HEK293 (cell line): ENCODE measurements around the gene RPTN.

Source experiments
- CTCF ChIA-PET: fragments of 350-600 bp; formaldehyde crosslinking; extraction: SDS; loops from one replicate; lab custom pipeline; 2021; ENCODE audit warnings: antibody characterized with exemption; lab: Yijun Ruan, JAX
- POLR2A ChIA-PET: fragments of 300-600 bp; formaldehyde crosslinking; extraction: SDS; loops from one replicate; lab custom pipeline; 2020; ENCODE audit warnings: antibody characterized with exemption, inconsistent platforms; lab: Yijun Ruan, JAX
- H3K27ac ChIP-seq: fragments of 200-500 bp; sonication (Bioruptor generic); 2 replicates; pipeline ENCODE4 v1.5.1; 2014; ENCODE audit warnings: low read depth, low read length, control low read depth, inconsistent platforms; ENCODE audit errors: extremely low read depth
- H3K36me3 ChIP-seq, 2 experiments: fragments of 200-500 bp in 1 of 2; sonication (Bioruptor generic) in 1 of 2; 1 replicate in 1 of 2; 2 replicates in 1 of 2; pipeline ENCODE4 v1.5.1; 2014 to 2017; ENCODE audit warnings: inconsistent platforms in 2 of 2, low read length in 2 of 2; ENCODE audit not compliant: control insufficient read depth in 2 of 2, insufficient read depth in 1 of 2
- H3K4me1 ChIP-seq: fragments of 200-500 bp; sonication (Bioruptor generic); 2 replicates; pipeline ENCODE4 v1.5.1; 2014; ENCODE audit warnings: mild to moderate bottlenecking, low read length, inconsistent platforms; ENCODE audit not compliant: control insufficient read depth, insufficient read depth
- H3K4me3 ChIP-seq: 2 replicates; pipeline ENCODE4 v1.5.1; 2011; ENCODE audit warnings: low read depth, mild to moderate bottlenecking, control low read depth, low read length, moderate library complexity
- H3K9me3 ChIP-seq: fragments of 200-500 bp; sonication (Bioruptor generic); 2 replicates; pipeline ENCODE4 v1.5.1; 2014; ENCODE audit warnings: low read depth, low read length, inconsistent platforms; ENCODE audit not compliant: control insufficient read depth, insufficient read depth
- HOXC10 ChIP-seq: sonication (generic); formaldehyde crosslinking; IDR thresholded peaks from 2 replicates; pipeline ENCODE4 v1.8.1; 2023; ENCODE audit warnings: mild to moderate bottlenecking, missing genetic modification reagents
- KLF1 ChIP-seq: fragments of 450-650 bp; formaldehyde crosslinking; IDR thresholded peaks from 2 replicates; pipeline ENCODE4 v1.5.1; 2016; ENCODE audit warnings: missing biosample characterization, missing genetic modification characterization
- KLF10 ChIP-seq: fragments of 450-650 bp; IDR thresholded peaks from 2 replicates; pipeline ENCODE4 v1.5.1; 2018; ENCODE audit warnings: missing biosample characterization, mild to moderate bottlenecking, missing genetic modification characterization
- RBAK ChIP-seq: fragments of 450-650 bp; formaldehyde crosslinking; IDR thresholded peaks from 2 replicates; pipeline ENCODE4 v1.5.1; 2016; ENCODE audit warnings: missing biosample characterization, missing genetic modification characterization
- SETDB1 ChIP-seq: IDR thresholded peaks from one replicate; pipeline ENCODE4 v1.6.1; 2017; ENCODE audit warnings: mild to moderate bottlenecking, low read length, moderate library complexity, mixed read lengths; ENCODE audit not compliant: insufficient read length
- ZBTB7A ChIP-seq: fragments of 450-650 bp; formaldehyde crosslinking; IDR thresholded peaks from 2 replicates; pipeline ENCODE4 v1.5.1; 2016; ENCODE audit warnings: low read depth, missing biosample characterization, missing genetic modification characterization
- ZEB2 ChIP-seq: fragments of 450-650 bp; formaldehyde crosslinking; IDR thresholded peaks from 2 replicates; pipeline ENCODE4 v1.5.1; 2016; ENCODE audit warnings: missing biosample characterization, missing genetic modification characterization
- ZFP3 ChIP-seq: fragments of 450-650 bp; formaldehyde crosslinking; IDR thresholded peaks from 2 replicates; pipeline ENCODE4 v1.5.1; 2016; ENCODE audit warnings: low read depth, missing biosample characterization, missing genetic modification characterization
- ZFP37 ChIP-seq: fragments of 450-650 bp; formaldehyde crosslinking; IDR thresholded peaks from 2 replicates; pipeline ENCODE4 v1.5.1; 2016; ENCODE audit warnings: missing biosample characterization, missing genetic modification characterization
- ZNF10 ChIP-seq: fragments of 450-650 bp; formaldehyde crosslinking; IDR thresholded peaks from 2 replicates; pipeline ENCODE4 v1.5.1; 2017; ENCODE audit warnings: missing biosample characterization, missing genetic modification characterization
- ZNF146 ChIP-seq: fragments of 450-650 bp; formaldehyde crosslinking; IDR thresholded peaks from 2 replicates; pipeline ENCODE4 v1.5.1; 2016; ENCODE audit warnings: missing biosample characterization, missing genetic modification characterization
- ZNF175 ChIP-seq: fragments of 450-650 bp; formaldehyde crosslinking; IDR thresholded peaks from 2 replicates; pipeline ENCODE4 v1.5.1; 2016; ENCODE audit warnings: missing biosample characterization, missing genetic modification characterization
- ZNF184 ChIP-seq: fragments of 450-650 bp; IDR thresholded peaks from 2 replicates; pipeline ENCODE4 v1.5.1; 2018; ENCODE audit warnings: missing biosample characterization, mild to moderate bottlenecking, missing genetic modification characterization
- ZNF23 ChIP-seq: fragments of 450-650 bp; formaldehyde crosslinking; IDR thresholded peaks from 2 replicates; pipeline ENCODE4 v1.5.1; 2016; ENCODE audit warnings: missing biosample characterization, missing genetic modification characterization, borderline replicate concordance
- ZNF302 ChIP-seq: fragments of 450-650 bp; formaldehyde crosslinking; IDR thresholded peaks from 2 replicates; pipeline ENCODE4 v1.5.1; 2016; ENCODE audit warnings: missing biosample characterization, missing genetic modification characterization, low read depth
- ZNF362 ChIP-seq: fragments of 450-650 bp; formaldehyde crosslinking; IDR thresholded peaks from 2 replicates; pipeline ENCODE4 v1.5.1; 2016; ENCODE audit warnings: missing biosample characterization, missing genetic modification characterization
- ZNF416 ChIP-seq: fragments of 450-650 bp; formaldehyde crosslinking; IDR thresholded peaks from 2 replicates; pipeline ENCODE4 v1.5.1; 2016; ENCODE audit warnings: missing biosample characterization, missing genetic modification characterization
- ZNF629 ChIP-seq: fragments of 450-650 bp; formaldehyde crosslinking; IDR thresholded peaks from 2 replicates; pipeline ENCODE4 v1.5.1; 2017; ENCODE audit warnings: missing biosample characterization, missing genetic modification characterization
- ZNF785 ChIP-seq: fragments of 450-650 bp; formaldehyde crosslinking; IDR thresholded peaks from 2 replicates; pipeline ENCODE4 v1.5.1; 2016; ENCODE audit warnings: missing biosample characterization, missing genetic modification characterization
- ZNF837 ChIP-seq: fragments of 450-650 bp; formaldehyde crosslinking; IDR thresholded peaks from 2 replicates; pipeline ENCODE4 v1.5.1; 2016; ENCODE audit warnings: missing biosample characterization, missing genetic modification characterization
- ZSCAN23 ChIP-seq: fragments of 450-650 bp; formaldehyde crosslinking; IDR thresholded peaks from 2 replicates; pipeline ENCODE4 v1.5.1; 2016; ENCODE audit warnings: missing biosample characterization, missing genetic modification characterization
- TF ChIP-seq, protein P1 (sequence below): fragments of 450-650 bp; formaldehyde crosslinking; IDR thresholded peaks from 2 replicates; pipeline ENCODE4 v1.5.1; 2016; ENCODE audit warnings: missing biosample characterization, missing genetic modification characterization, borderline replicate concordance
- TF ChIP-seq, protein P2 (sequence below): fragments of 450-650 bp; formaldehyde crosslinking; IDR thresholded peaks from 2 replicates; pipeline ENCODE4 v1.5.1; 2016; ENCODE audit warnings: missing biosample characterization, missing genetic modification characterization
- TF ChIP-seq, protein P3 (sequence below): fragments of 450-650 bp; formaldehyde crosslinking; IDR thresholded peaks from 2 replicates; pipeline ENCODE4 v1.5.1; 2016; ENCODE audit warnings: missing biosample characterization, missing genetic modification characterization

RPTN gene

GRCh38 chr1:152188673-152189591 is 29.9 kb upstream of the RPTN start (continued):
- TF ChIP-seq, protein P1, sequence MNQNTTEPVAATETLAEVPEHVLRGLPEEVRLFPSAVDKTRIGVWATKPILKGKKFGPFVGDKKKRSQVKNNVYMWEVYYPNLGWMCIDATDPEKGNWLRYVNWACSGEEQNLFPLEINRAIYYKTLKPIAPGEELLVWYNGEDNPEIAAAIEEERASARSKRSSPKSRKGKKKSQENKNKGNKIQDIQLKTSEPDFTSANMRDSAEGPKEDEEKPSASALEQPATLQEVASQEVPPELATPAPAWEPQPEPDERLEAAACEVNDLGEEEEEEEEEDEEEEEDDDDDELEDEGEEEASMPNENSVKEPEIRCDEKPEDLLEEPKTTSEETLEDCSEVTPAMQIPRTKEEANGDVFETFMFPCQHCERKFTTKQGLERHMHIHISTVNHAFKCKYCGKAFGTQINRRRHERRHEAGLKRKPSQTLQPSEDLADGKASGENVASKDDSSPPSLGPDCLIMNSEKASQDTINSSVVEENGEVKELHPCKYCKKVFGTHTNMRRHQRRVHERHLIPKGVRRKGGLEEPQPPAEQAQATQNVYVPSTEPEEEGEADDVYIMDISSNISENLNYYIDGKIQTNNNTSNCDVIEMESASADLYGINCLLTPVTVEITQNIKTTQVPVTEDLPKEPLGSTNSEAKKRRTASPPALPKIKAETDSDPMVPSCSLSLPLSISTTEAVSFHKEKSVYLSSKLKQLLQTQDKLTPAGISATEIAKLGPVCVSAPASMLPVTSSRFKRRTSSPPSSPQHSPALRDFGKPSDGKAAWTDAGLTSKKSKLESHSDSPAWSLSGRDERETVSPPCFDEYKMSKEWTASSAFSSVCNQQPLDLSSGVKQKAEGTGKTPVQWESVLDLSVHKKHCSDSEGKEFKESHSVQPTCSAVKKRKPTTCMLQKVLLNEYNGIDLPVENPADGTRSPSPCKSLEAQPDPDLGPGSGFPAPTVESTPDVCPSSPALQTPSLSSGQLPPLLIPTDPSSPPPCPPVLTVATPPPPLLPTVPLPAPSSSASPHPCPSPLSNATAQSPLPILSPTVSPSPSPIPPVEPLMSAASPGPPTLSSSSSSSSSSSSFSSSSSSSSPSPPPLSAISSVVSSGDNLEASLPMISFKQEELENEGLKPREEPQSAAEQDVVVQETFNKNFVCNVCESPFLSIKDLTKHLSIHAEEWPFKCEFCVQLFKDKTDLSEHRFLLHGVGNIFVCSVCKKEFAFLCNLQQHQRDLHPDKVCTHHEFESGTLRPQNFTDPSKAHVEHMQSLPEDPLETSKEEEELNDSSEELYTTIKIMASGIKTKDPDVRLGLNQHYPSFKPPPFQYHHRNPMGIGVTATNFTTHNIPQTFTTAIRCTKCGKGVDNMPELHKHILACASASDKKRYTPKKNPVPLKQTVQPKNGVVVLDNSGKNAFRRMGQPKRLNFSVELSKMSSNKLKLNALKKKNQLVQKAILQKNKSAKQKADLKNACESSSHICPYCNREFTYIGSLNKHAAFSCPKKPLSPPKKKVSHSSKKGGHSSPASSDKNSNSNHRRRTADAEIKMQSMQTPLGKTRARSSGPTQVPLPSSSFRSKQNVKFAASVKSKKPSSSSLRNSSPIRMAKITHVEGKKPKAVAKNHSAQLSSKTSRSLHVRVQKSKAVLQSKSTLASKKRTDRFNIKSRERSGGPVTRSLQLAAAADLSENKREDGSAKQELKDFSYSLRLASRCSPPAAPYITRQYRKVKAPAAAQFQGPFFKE (tag by site-specific recombination), result no peak
- TF ChIP-seq ZNF10 (no peak), ZNF23 (tag by site-specific recombination) (no peak), ZNF416 (no peak), ZNF146 (tag by site-specific recombination) (no peak), SETDB1 (peak; percentile 43), ZNF629 (tag by site-specific recombination) (no peak), ZNF184 (tag by site-specific recombination) (no peak), ZFP3 (tag by site-specific recombination) (no peak), KLF1 (tag by site-specific recombination) (no peak), ZNF362 (no peak), RBAK (tag by site-specific recombination) (no peak)
- TF ChIP-seq, protein P2, sequence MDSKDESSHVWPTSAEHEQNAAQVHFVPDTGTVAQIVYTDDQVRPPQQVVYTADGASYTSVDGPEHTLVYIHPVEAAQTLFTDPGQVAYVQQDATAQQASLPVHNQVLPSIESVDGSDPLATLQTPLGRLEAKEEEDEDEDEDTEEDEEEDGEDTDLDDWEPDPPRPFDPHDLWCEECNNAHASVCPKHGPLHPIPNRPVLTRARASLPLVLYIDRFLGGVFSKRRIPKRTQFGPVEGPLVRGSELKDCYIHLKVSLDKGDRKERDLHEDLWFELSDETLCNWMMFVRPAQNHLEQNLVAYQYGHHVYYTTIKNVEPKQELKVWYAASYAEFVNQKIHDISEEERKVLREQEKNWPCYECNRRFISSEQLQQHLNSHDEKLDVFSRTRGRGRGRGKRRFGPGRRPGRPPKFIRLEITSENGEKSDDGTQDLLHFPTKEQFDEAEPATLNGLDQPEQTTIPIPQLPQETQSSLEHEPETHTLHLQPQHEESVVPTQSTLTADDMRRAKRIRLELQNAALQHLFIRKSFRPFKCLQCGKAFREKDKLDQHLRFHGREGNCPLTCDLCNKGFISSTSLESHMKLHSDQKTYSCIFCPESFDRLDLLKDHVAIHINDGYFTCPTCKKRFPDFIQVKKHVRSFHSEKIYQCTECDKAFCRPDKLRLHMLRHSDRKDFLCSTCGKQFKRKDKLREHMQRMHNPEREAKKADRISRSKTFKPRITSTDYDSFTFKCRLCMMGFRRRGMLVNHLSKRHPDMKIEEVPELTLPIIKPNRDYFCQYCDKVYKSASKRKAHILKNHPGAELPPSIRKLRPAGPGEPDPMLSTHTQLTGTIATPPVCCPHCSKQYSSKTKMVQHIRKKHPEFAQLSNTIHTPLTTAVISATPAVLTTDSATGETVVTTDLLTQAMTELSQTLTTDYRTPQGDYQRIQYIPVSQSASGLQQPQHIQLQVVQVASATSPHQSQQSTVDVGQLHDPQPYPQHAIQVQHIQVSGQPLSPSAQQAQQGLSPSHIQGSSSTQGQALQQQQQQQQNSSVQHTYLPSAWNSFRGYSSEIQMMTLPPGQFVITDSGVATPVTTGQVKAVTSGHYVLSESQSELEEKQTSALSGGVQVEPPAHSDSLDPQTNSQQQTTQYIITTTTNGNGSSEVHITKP (tag by site-specific recombination), result peak; percentile 57

GRCh38 chr1:152186556-152187285 is 27.7 kb upstream of the RPTN start:
- Histone ChIP-seq H3K36me3 (no peaks in the 10 kb centered on the region), H3K4me1 (no peaks in the 10 kb centered on the region), H3K4me3 (no peak overlapping the region), H3K9me3 (no peaks in the 10 kb centered on the region), H3K27ac (no peak overlapping the region)
- ChIA-PET POLR2A (no interaction called here), CTCF (interaction anchor here (0.6 to 9.0 kb wide), 31 partner anchors 10 to 491 kb away, joined by 3 to 223 read pairs (median 4); partner anchors contain the start of gene TCHH)
- no peak for TF ChIP-seq ZNF785
- TF ChIP-seq HOXC10 (CRISPR knock-in tag), result no peak
- TF ChIP-seq ZNF302 (tag by site-specific recombination), result no peak
- TF ChIP-seq, protein P3, sequence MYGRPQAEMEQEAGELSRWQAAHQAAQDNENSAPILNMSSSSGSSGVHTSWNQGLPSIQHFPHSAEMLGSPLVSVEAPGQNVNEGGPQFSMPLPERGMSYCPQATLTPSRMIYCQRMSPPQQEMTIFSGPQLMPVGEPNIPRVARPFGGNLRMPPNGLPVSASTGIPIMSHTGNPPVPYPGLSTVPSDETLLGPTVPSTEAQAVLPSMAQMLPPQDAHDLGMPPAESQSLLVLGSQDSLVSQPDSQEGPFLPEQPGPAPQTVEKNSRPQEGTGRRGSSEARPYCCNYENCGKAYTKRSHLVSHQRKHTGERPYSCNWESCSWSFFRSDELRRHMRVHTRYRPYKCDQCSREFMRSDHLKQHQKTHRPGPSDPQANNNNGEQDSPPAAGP (tag by site-specific recombination), result no peak
- no peak for TF ChIP-seq ZNF175 (tag by site-specific recombination)
- TF ChIP-seq KLF10 (tag by site-specific recombination), result no peak
- TF ChIP-seq ZNF23 (tag by site-specific recombination), result no peak
- TF ChIP-seq ZSCAN23, result no peak
- no peak for TF ChIP-seq ZNF10
- no peak for TF ChIP-seq ZNF837 (tag by site-specific recombination)
- no peak for TF ChIP-seq ZFP37 (tag by site-specific recombination)
- no peak for TF ChIP-seq ZEB2
- no peak for TF ChIP-seq ZBTB7A (tag by site-specific recombination)
- TF ChIP-seq KLF1 (tag by site-specific recombination), result no peak
